Lung (tissue), 12 donors: ENCODE results near the gene SH3PXD2A. TPM values are rescaled to one million over a fixed set of nuclear protein-coding genes. Genes with fewer than 3 reads are reported as not detected.

Experiments
- ATAC-seq: fragments of 200-7000 bp; cut with Tn5 transposase; one replicate; pipeline ENCODE4 v1.9.1; 2020; ENCODE audit warnings: moderate number of reproducible peaks; ENCODE audit not compliant: insufficient read depth, low FRiP score
- DNase-seq, 3 donors: peaks; one replicate each; pipeline ENCODE4 v3.0.0-alpha.2; 2013 to 2017
- H3K27ac ChIP-seq, 2 donors: one replicate each; pipeline ENCODE4 v1.5.1; 2013; ENCODE audit warnings: mild to moderate bottlenecking in 2 of 2, moderate library complexity in 2 of 2, control low read depth in 1 of 2, inconsistent platforms in 1 of 2, low read depth in 1 of 2, low read length in 1 of 2
- H3K27me3 ChIP-seq, 3 donors: one replicate each; pipeline ENCODE4 v1.5.1; 2013; ENCODE audit warnings: low read length in 2 of 3; ENCODE audit not compliant: control insufficient read depth in 3 of 3, insufficient read depth in 3 of 3
- H3K36me3 ChIP-seq, 4 donors: one replicate each; pipeline ENCODE4 v1.5.1; 2013; ENCODE audit warnings: low read length in 4 of 4, mild to moderate bottlenecking in 1 of 4, moderate library complexity in 1 of 4; ENCODE audit not compliant: control insufficient read depth in 4 of 4, insufficient read depth in 4 of 4
- H3K4me1 ChIP-seq, 5 donors: one replicate each; pipeline ENCODE4 v1.5.1; 2013; ENCODE audit warnings: low read length in 5 of 5, mild to moderate bottlenecking in 2 of 5, moderate library complexity in 1 of 5; ENCODE audit not compliant: control insufficient read depth in 5 of 5, insufficient read depth in 5 of 5
- H3K4me3 ChIP-seq: one replicate; pipeline ENCODE4 v1.5.1; 2013; ENCODE audit warnings: mild to moderate bottlenecking, control low read depth, moderate library complexity
- H3K9ac ChIP-seq, 2 donors: one replicate each; pipeline ENCODE4 v1.5.1; 2013; ENCODE audit warnings: low read length in 2 of 2, control low read depth in 1 of 2; ENCODE audit not compliant: insufficient read depth in 1 of 2
- H3K9me3 ChIP-seq, 4 donors: one replicate each; pipeline ENCODE4 v1.5.1; 2013; ENCODE audit warnings: low read length in 3 of 4, mild to moderate bottlenecking in 1 of 4, moderate library complexity in 1 of 4; ENCODE audit not compliant: control insufficient read depth in 4 of 4, insufficient read depth in 3 of 4
- CTCF ChIP-seq: IDR thresholded peaks from 2 replicates; pipeline ENCODE4 v1.5.1; 2012; ENCODE audit warnings: mild to moderate bottlenecking; ENCODE audit errors: control extremely low read depth, extremely low read depth
- WGBS, 2 donors: extraction: QIAGEN DNeasy Blood & Tissue Kit; methylation state at CpG; one replicate each; pipeline ENCODE4 v1.1.7; 2013; 5-methylcytosine and 5-hydroxymethylcytosine counted together
- polyA plus RNA-seq, 2 donors: library from polyadenylated mRNA; stranded (reverse); fragments of 200-250 nt; gene quantifications; one replicate each; pipeline ENCODE4 v1.2.1, GENCODE V29; 2013
- total RNA-seq, 2 donors: library from RNA; depleted of rRNA in 1 of 2; stranded (reverse); fragments of >200 nt in 1 of 2; gene quantifications; one replicate each; pipeline ENCODE4 v1.2.1, GENCODE V29; 2014 to 2021
- donor health status: control.
- donor health status: control.
- donor health status: Bipolar disorder and iron deficiency.
- donor health status: healthy.
- donor health status: DM: yes; HTN: yes; CAD: no.

The SH3PXD2A gene
- total and polyA plus RNA-seq, 4 donors, result 9.9 to 53.2 (median 29.2) TPM

GRCh38 chr10:103552856-103553742 lies 302.3 kb downstream of the SH3PXD2A start:
- Histone ChIP-seq H3K36me3 (no peaks in the 10 kb centered on the region), H3K27me3 (peaks cover 0 to 6% (median 0%) of the 10 kb centered on the region in 3 donors), H3K9ac (no peak overlapping the region), H3K27ac (no peak overlapping the region), H3K4me1 (peaks cover 0 to 11% (median 0%) of the 10 kb centered on the region in 5 donors), H3K4me3 (no peak overlapping the region), H3K9me3 (no peaks in the 10 kb centered on the region)
- DNase-seq (no peak), ATAC-seq (no peak)
- WGBS, 2 donors, result 90 to 92% methylated on average over 20 of the region's 20 CpGs
- TF ChIP-seq CTCF, result no peak

GRCh38 chr10:103551619-103552602 lies 303.5 kb downstream of the SH3PXD2A start:
- H3K36me3 ChIP-seq, result no peaks in the 10 kb centered on the region
- 42 to 45% methylated on average over 10 of the region's 10 CpGs for WGBS, 2 donors
- DNase-seq (no peak), ATAC-seq (peak; percentile 21)
- no peaks in the 10 kb centered on the region for H3K9me3 ChIP-seq
- TF ChIP-seq CTCF, result no peak
- no peak overlapping the region for H3K27ac ChIP-seq
- H3K4me1 ChIP-seq, result peaks cover 0 to 20% (median 2%) of the 10 kb centered on the region in 5 donors
- H3K9ac ChIP-seq, result no peak overlapping the region
- no peak overlapping the region for H3K4me3 ChIP-seq
- peaks cover 0 to 6% (median 0%) of the 10 kb centered on the region in 3 donors for H3K27me3 ChIP-seq

- 98 to 100% methylated on average over 1 of the region's 1 CpG for WGBS, 2 donors
- no peak overlapping the region for H3K4me3 ChIP-seq
- DNase-seq, result no peak
- H3K36me3 ChIP-seq, result no peaks in the 10 kb centered on the region
- peaks cover 0 to 13% (median 0%) of the 10 kb centered on the region in 5 donors for H3K4me1 ChIP-seq
- no peak for ATAC-seq
- H3K27ac ChIP-seq, result no peak overlapping the region
- no peaks in the 10 kb centered on the region for H3K9me3 ChIP-seq
- H3K27me3 ChIP-seq, result peaks cover 0 to 6% (median 0%) of the 10 kb centered on the region in 3 donors
- no peak overlapping the region for H3K9ac ChIP-seq
- no peak for TF ChIP-seq CTCF
These were observed 305.1 kb downstream of the SH3PXD2A start for GRCh38 chr10:103550229-103550628.
